Measurements from ENCODE around the gene SKP1.

SKP1 gene

GRCh38 chr5:134116789-134117761 is 59.7 kb downstream of the SKP1 start:
- no peak for DNase-seq (ENCODE audit: low spot score)
- TF ChIP-seq, protein P1, sequence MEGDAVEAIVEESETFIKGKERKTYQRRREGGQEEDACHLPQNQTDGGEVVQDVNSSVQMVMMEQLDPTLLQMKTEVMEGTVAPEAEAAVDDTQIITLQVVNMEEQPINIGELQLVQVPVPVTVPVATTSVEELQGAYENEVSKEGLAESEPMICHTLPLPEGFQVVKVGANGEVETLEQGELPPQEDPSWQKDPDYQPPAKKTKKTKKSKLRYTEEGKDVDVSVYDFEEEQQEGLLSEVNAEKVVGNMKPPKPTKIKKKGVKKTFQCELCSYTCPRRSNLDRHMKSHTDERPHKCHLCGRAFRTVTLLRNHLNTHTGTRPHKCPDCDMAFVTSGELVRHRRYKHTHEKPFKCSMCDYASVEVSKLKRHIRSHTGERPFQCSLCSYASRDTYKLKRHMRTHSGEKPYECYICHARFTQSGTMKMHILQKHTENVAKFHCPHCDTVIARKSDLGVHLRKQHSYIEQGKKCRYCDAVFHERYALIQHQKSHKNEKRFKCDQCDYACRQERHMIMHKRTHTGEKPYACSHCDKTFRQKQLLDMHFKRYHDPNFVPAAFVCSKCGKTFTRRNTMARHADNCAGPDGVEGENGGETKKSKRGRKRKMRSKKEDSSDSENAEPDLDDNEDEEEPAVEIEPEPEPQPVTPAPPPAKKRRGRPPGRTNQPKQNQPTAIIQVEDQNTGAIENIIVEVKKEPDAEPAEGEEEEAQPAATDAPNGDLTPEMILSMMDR (IDR thresholded peaks at IDR 0.05; ENCODE audit: extremely low read depth, missing control alignments) = no peak

- DNase-seq (ENCODE audit: low spot score) = no peak
- TF ChIP-seq, protein P1 (IDR thresholded peaks at IDR 0.05; ENCODE audit: extremely low read depth, missing control alignments) = no peak
These were observed 60.5 kb downstream of the SKP1 start for GRCh38 chr5:134116286-134116685.

DNA sequence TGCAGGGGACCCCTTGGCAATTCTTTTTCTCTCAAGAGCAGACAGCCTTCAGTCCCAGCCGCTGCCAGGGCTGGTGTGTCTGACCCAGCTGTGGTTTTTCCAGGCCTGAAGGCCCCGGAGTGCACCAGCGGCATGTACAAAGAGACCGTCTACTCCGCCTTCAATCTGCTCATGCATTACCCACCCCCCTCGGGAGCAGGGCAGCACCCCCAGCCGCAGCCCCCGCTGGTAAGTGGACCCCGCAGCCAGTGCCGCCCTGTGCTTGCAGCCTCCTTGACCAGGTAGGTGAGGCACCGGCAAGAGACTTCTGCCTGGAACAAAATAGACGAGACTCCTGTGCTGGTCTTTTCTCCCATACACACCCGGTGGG is 61.0 kb downstream of the SKP1 start:
- no peak for DNase-seq (ENCODE audit: low spot score)

DNA sequence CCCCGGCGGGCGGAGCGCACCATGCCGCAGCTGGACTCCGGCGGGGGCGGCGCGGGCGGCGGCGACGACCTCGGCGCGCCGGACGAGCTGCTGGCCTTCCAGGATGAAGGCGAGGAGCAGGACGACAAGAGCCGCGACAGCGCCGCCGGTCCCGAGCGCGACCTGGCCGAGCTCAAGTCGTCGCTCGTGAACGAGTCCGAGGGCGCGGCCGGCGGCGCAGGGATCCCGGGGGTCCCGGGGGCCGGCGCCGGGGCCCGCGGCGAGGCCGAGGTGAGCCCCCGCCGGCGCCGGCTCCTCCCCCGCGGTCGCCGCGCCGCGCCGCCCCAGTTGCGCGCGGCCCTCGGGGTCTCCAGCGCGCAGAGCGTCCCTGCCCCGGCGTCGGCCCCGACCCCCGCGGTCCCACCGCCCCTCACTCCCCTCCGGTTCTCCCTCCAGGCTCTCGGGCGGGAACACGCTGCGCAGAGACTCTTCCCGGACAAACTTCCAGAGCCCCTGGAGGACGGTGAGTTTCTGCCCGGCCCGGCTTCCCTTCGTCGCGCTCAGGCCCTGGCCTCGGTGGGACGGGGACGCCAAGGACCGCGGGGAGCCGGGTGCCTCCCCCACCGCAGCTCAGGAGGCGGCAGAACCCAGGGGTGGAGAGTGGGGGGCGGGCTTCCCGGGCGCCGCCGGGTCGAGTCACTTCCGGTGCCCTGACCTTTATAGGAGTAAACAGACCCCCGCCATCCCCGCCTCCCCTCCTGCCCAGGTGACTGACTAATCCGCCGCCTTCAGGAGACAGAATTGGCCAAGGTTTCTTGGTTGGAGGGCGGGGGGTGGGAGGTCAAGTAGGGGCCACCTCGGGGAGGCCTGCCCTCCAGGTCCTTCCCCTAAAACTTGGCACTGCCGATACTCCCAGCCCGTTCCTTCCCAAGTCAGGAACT is 61.6 kb downstream of the SKP1 start:
- TF ChIP-seq, protein P1 (IDR thresholded peaks at IDR 0.05; ENCODE audit: extremely low read depth, missing control alignments) = no peak
- DNase-seq (ENCODE audit: low spot score) = peak; percentile 59

More for the DNA sequence above, 61.0 kb downstream of the SKP1 start:
- TF ChIP-seq, protein P1 (IDR thresholded peaks at IDR 0.05; ENCODE audit: extremely low read depth, missing control alignments) = no peak

- DNase-seq (ENCODE audit: low spot score) = peak; percentile 98
- TF ChIP-seq, protein P1 (IDR thresholded peaks at IDR 0.05; ENCODE audit: extremely low read depth, missing control alignments) = no peak
These were observed 62.6 kb downstream of the SKP1 start, which contains the start of gene TCF7 for GRCh38 chr5:134113902-134114875. TSS of gene TCF7 (plus strand) at chr5:134114681. CDS start at chr5:134114907, 226 bp downstream.

DNA sequence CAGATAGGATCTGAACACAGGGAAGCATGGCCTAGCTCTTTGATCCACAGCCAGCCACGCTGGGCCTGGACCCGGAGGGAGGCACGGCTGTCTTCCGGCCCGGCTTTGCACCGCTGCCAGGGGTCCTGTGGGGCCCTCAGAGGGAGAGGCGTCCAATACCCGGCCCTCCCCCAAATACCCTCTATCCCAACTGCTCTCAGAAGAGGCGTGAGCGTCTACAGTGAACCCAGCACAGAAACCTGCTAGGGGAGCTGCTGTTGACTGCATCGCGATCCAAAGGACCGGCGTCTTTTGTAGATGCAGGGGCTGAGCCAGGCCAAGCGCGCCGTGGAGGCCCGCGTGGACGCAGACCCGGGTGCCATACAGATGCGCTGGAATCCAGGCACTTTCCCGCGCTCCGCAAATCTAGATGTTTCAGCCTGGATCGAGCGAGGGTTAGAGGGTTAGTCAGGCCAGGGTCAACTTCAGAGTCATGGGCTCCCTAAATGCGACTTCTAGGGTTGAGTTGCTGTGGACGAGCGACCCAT is 63.3 kb downstream of the SKP1 start:
- TF ChIP-seq, protein P1 (IDR thresholded peaks at IDR 0.05; ENCODE audit: extremely low read depth, missing control alignments) = no peak
- no peak for DNase-seq (ENCODE audit: low spot score)

Measured in GM20000 (cell line).